ENCODE data around the gene FST. TPM values are rescaled to one million over a fixed set of nuclear protein-coding genes. Genes with fewer than 3 reads are reported as not detected.
A peak's percentile ranks its signal among the peaks of the same experiment; 100 is the strongest.

The FST gene
- total and polyA plus RNA-seq, 2 of the 13 experiments (the other 11 are each of a cell fraction or from before 2014, with no cell fraction given): 38.6 to 136 TPM

DNA sequence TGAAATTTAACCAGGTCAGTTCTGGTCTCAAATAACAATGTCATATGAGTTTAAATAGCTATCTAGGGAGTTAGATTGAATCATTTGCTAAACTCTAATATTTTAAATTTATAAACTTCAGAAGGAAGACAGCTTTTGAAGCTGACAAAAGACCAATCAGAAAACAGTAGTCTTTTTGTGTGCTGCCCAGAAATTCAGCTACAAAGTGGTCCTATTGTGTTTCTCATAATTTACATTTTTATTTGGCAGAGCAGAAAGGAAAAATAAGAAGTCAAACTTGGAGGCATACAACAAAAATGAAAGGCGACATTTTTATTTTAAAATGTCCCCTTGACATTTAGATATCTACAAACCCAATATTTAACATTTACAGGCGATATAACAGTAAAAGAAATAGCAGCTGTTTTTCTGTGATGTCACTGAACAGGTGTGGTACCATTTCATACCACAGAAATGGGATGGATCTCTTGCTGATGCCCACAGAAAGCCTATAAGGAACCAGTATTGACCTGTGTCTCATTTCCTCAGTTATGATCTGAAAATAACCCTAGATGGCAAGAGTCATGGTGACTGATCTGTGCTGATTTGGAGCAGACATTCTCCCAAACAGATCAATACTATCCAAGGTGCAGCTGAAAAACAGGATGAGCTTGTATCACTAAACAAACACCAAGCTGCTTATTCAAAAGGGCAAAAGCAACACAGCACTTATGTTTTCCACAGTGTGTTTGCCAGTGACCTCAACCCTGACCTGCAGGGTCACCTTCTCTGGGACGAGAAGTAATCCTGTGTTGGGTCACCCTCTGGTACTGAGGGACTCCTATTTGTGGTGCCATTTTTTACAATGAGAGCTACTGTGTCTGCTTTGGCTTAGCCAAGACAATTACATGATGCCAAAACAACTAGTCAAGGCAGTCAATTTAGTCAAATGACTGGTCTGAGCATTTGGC, 3.6 kb upstream of the FST start (continued):
- TF ChIP-seq, protein P1, sequence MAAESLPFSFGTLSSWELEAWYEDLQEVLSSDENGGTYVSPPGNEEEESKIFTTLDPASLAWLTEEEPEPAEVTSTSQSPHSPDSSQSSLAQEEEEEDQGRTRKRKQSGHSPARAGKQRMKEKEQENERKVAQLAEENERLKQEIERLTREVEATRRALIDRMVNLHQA (CRISPR knock-in tag; IDR thresholded peaks at IDR 0.05): no peak
- TF ChIP-seq ZNF776 (CRISPR knock-in tag; IDR thresholded peaks at IDR 0.05): no peak
- no peak for TF ChIP-seq ZNF562 (CRISPR knock-in tag; IDR thresholded peaks at IDR 0.05; ENCODE audit: borderline replicate concordance)
- TF ChIP-seq FOXC1 (CRISPR knock-in tag; IDR thresholded peaks at IDR 0.05; ENCODE audit: borderline replicate concordance): peak; percentile 56; the same call in 1 of the 2 replicates
- TF ChIP-seq, protein P2, sequence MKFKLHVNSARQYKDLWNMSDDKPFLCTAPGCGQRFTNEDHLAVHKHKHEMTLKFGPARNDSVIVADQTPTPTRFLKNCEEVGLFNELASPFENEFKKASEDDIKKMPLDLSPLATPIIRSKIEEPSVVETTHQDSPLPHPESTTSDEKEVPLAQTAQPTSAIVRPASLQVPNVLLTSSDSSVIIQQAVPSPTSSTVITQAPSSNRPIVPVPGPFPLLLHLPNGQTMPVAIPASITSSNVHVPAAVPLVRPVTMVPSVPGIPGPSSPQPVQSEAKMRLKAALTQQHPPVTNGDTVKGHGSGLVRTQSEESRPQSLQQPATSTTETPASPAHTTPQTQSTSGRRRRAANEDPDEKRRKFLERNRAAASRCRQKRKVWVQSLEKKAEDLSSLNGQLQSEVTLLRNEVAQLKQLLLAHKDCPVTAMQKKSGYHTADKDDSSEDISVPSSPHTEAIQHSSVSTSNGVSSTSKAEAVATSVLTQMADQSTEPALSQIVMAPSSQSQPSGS (CRISPR knock-in tag; IDR thresholded peaks at IDR 0.05): peak; percentile 98
- no peak; the same call in 1 of the 2 replicates for TF ChIP-seq CREB1 (IDR thresholded peaks at IDR 0.05)
- TF ChIP-seq CREB1 (CRISPR knock-in tag; IDR thresholded peaks at IDR 0.05): peak; percentile 91
- peak; percentile 97 for TF ChIP-seq SAP130 (CRISPR knock-in tag; IDR thresholded peaks at IDR 0.05; ENCODE audit: low read depth)
- peak; percentile 93 for TF ChIP-seq CBFB (CRISPR knock-in tag; IDR thresholded peaks at IDR 0.05)
- no peak for TF ChIP-seq ZNF530 (CRISPR knock-in tag; IDR thresholded peaks at IDR 0.05; ENCODE audit: low read depth)
- TF ChIP-seq, protein P3, sequence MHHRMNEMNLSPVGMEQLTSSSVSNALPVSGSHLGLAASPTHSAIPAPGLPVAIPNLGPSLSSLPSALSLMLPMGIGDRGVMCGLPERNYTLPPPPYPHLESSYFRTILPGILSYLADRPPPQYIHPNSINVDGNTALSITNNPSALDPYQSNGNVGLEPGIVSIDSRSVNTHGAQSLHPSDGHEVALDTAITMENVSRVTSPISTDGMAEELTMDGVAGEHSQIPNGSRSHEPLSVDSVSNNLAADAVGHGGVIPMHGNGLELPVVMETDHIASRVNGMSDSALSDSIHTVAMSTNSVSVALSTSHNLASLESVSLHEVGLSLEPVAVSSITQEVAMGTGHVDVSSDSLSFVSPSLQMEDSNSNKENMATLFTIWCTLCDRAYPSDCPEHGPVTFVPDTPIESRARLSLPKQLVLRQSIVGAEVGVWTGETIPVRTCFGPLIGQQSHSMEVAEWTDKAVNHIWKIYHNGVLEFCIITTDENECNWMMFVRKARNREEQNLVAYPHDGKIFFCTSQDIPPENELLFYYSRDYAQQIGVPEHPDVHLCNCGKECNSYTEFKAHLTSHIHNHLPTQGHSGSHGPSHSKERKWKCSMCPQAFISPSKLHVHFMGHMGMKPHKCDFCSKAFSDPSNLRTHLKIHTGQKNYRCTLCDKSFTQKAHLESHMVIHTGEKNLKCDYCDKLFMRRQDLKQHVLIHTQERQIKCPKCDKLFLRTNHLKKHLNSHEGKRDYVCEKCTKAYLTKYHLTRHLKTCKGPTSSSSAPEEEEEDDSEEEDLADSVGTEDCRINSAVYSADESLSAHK (CRISPR knock-in tag; IDR thresholded peaks at IDR 0.05; ENCODE audit: borderline replicate concordance): 0 out of 2 replicates have a peak, but pooled peaks have one; percentile 44
- peak; percentile 65; the same call in 1 of the 2 replicates for TF ChIP-seq ZNF230 (CRISPR knock-in tag; IDR thresholded peaks at IDR 0.05)
- TF ChIP-seq, protein P4, sequence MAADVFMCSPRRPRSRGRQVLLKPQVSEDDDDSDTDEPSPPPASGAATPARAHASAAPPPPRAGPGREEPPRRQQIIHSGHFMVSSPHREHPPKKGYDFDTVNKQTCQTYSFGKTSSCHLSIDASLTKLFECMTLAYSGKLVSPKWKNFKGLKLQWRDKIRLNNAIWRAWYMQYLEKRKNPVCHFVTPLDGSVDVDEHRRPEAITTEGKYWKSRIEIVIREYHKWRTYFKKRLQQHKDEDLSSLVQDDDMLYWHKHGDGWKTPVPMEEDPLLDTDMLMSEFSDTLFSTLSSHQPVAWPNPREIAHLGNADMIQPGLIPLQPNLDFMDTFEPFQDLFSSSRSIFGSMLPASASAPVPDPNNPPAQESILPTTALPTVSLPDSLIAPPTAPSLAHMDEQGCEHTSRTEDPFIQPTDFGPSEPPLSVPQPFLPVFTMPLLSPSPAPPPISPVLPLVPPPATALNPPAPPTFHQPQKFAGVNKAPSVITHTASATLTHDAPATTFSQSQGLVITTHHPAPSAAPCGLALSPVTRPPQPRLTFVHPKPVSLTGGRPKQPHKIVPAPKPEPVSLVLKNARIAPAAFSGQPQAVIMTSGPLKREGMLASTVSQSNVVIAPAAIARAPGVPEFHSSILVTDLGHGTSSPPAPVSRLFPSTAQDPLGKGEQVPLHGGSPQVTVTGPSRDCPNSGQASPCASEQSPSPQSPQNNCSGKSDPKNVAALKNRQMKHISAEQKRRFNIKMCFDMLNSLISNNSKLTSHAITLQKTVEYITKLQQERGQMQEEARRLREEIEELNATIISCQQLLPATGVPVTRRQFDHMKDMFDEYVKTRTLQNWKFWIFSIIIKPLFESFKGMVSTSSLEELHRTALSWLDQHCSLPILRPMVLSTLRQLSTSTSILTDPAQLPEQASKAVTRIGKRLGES (CRISPR knock-in tag; IDR thresholded peaks at IDR 0.05; ENCODE audit: borderline replicate concordance): peak; percentile 77; the same call in 1 of the 2 replicates
- TF ChIP-seq FOXJ3 (CRISPR knock-in tag; IDR thresholded peaks at IDR 0.05; ENCODE audit: borderline replicate concordance): peak; percentile 100
- peak; percentile 76; the same call in 1 of the 2 replicates for TF ChIP-seq SPEN (CRISPR knock-in tag; IDR thresholded peaks at IDR 0.05; ENCODE audit: low read depth)
- TF ChIP-seq, protein P5, sequence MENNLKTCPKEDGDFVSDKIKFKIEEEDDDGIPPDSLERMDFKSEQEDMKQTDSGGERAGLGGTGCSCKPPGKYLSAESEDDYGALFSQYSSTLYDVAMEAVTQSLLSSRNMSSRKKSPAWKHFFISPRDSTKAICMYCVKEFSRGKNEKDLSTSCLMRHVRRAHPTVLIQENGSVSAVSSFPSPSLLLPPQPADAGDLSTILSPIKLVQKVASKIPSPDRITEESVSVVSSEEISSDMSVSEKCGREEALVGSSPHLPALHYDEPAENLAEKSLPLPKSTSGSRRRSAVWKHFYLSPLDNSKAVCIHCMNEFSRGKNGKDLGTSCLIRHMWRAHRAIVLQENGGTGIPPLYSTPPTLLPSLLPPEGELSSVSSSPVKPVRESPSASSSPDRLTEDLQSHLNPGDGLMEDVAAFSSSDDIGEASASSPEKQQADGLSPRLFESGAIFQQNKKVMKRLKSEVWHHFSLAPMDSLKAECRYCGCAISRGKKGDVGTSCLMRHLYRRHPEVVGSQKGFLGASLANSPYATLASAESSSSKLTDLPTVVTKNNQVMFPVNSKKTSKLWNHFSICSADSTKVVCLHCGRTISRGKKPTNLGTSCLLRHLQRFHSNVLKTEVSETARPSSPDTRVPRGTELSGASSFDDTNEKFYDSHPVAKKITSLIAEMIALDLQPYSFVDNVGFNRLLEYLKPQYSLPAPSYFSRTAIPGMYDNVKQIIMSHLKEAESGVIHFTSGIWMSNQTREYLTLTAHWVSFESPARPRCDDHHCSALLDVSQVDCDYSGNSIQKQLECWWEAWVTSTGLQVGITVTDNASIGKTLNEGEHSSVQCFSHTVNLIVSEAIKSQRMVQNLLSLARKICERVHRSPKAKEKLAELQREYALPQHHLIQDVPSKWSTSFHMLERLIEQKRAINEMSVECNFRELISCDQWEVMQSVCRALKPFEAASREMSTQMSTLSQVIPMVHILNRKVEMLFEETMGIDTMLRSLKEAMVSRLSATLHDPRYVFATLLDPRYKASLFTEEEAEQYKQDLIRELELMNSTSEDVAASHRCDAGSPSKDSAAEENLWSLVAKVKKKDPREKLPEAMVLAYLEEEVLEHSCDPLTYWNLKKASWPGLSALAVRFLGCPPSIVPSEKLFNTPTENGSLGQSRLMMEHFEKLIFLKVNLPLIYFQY (CRISPR knock-in tag; IDR thresholded peaks at IDR 0.05; ENCODE audit: borderline replicate concordance): peak; percentile 98

All from HepG2 (cell line).